Neuronal stem cell (in vitro differentiated cells): ENCODE measurements around the gene P2RX3.

ENCODE experiments used
- DNase-seq: peaks from one replicate; pipeline ENCODE4 v3.0.0-alpha.2; 2013; ENCODE audit warnings: low spot score
- H2AFZ ChIP-seq: one replicate; pipeline ENCODE4 v1.6.1; 2013; ENCODE audit warnings: mild to moderate bottlenecking, low read length, inconsistent platforms
- H2AK5ac ChIP-seq: 2 replicates; pipeline ENCODE4 v1.6.1; 2013; ENCODE audit warnings: low read depth, mild to moderate bottlenecking, inconsistent platforms, low read length, moderate library complexity, mixed read lengths
- H2BK120ac ChIP-seq: 2 replicates; pipeline ENCODE4 v1.6.1; 2013; ENCODE audit warnings: low read depth, mild to moderate bottlenecking, inconsistent platforms, low read length, moderate library complexity, mixed read lengths
- H2BK12ac ChIP-seq: one replicate; pipeline ENCODE4 v1.6.1; 2013; ENCODE audit warnings: low read length, inconsistent platforms
- H2BK15ac ChIP-seq: 2 replicates; pipeline ENCODE4 v1.6.1; 2013; ENCODE audit warnings: mild to moderate bottlenecking, low read length, inconsistent platforms, mixed read lengths
- H2BK5ac ChIP-seq: one replicate; pipeline ENCODE4 v1.6.1; 2013; ENCODE audit warnings: inconsistent platforms, mild to moderate bottlenecking, low read length, moderate library complexity
- H3K14ac ChIP-seq: one replicate; pipeline ENCODE4 v1.6.1; 2013; ENCODE audit warnings: low read length, inconsistent platforms
- H3K18ac ChIP-seq: 2 replicates; pipeline ENCODE4 v1.6.1; 2013; ENCODE audit warnings: low read length, inconsistent platforms
- H3K23ac ChIP-seq: 2 replicates; pipeline ENCODE4 v1.6.1; 2013; ENCODE audit warnings: low read depth, mild to moderate bottlenecking, mixed read lengths, low read length, inconsistent platforms; ENCODE audit not compliant: poor library complexity
- H3K27ac ChIP-seq: replicated peaks from 3 replicates; pipeline ENCODE4 v1.5.1; 2013; ENCODE audit warnings: low read length, inconsistent platforms
- H3K27me3 ChIP-seq, 3 experiments: 2 replicates each; pipeline ENCODE4 v1.6.1; 2013; ENCODE audit warnings: low read length in 3 of 3, mild to moderate bottlenecking in 2 of 3, inconsistent platforms in 1 of 3, low read depth in 1 of 3, mixed read lengths in 1 of 3, moderate library complexity in 1 of 3; ENCODE audit not compliant: control insufficient read depth in 3 of 3, insufficient read depth in 3 of 3
- H3K36me3 ChIP-seq, 2 donors: replicated peaks in 1 of 2; 2 replicates each; pipeline ENCODE4 v1.6.1; 2013; ENCODE audit warnings: low read length in 2 of 2; ENCODE audit not compliant: control insufficient read depth in 2 of 2, insufficient read depth in 2 of 2
- H3K4ac ChIP-seq: 2 replicates; pipeline ENCODE4 v1.6.1; 2013; ENCODE audit warnings: inconsistent platforms, mild to moderate bottlenecking, low read length, moderate library complexity
- H3K4me1 ChIP-seq, 2 donors: 1 replicate in 1 of 2; 2 replicates in 1 of 2; pipeline ENCODE4 v1.6.1; 2013; ENCODE audit warnings: low read length in 2 of 2, low read depth in 1 of 2; ENCODE audit not compliant: control insufficient read depth in 2 of 2, insufficient read depth in 1 of 2
- H3K4me2 ChIP-seq: one replicate; pipeline ENCODE4 v1.6.1; 2013; ENCODE audit warnings: mild to moderate bottlenecking, low read length, inconsistent platforms; ENCODE audit not compliant: insufficient read depth, poor library complexity, severe bottlenecking
- H3K4me3 ChIP-seq, 2 donors: 2 replicates each; pipeline ENCODE4 v1.5.1; 2013; ENCODE audit warnings: low read length in 2 of 2, mild to moderate bottlenecking in 2 of 2, inconsistent platforms in 1 of 2, moderate library complexity in 1 of 2
- H3K79me1 ChIP-seq: one replicate; pipeline ENCODE4 v1.6.1; 2013; ENCODE audit warnings: low read depth, mild to moderate bottlenecking, inconsistent platforms, low read length, moderate library complexity
- H3K9ac ChIP-seq: one replicate; pipeline ENCODE4 v1.6.1; 2013; ENCODE audit warnings: mild to moderate bottlenecking, low read depth, low read length, inconsistent platforms; ENCODE audit not compliant: poor library complexity
- H3K9me3 ChIP-seq, 2 donors: replicated peaks in 1 of 2; 2 replicates each; pipeline versions ENCODE3 to v1.6.1; 2013; ENCODE audit warnings: low read length in 2 of 2, mild to moderate bottlenecking in 2 of 2, inconsistent platforms in 1 of 2, low read depth in 1 of 2, mixed read lengths in 1 of 2, moderate library complexity in 1 of 2; ENCODE audit not compliant: control insufficient read depth in 2 of 2, insufficient read depth in 1 of 2
- H4K8ac ChIP-seq: one replicate; pipeline ENCODE4 v1.6.1; 2013; ENCODE audit warnings: low read depth, mild to moderate bottlenecking, inconsistent platforms, low read length, moderate library complexity
- H4K91ac ChIP-seq: one replicate; pipeline ENCODE4 v1.6.1; 2013; ENCODE audit warnings: low read length, low read depth, mild to moderate bottlenecking, inconsistent platforms; ENCODE audit not compliant: poor library complexity
- WGBS, 2 donors: extraction: QIAGEN DNeasy Blood & Tissue Kit; methylation state at CpG; one replicate each; pipeline ENCODE4 v1.1.7; 2013; ENCODE audit warnings: missing lambda C conversion rate in 2 of 2, mixed read lengths in 1 of 2; ENCODE audit not compliant: insufficient read length in 2 of 2, insufficient replicate concordance in 1 of 2; ENCODE audit errors: extremely low coverage in 2 of 2; 5-methylcytosine and 5-hydroxymethylcytosine counted together

The P2RX3 gene

GRCh38 chr11:57357856-57358255 lies 19.7 kb downstream of the P2RX3 start:
- Histone ChIP-seq H2AK5ac (no peak overlapping the region), H3K4me1 (peaks cover 8 to 11% of the 10 kb centered on the region in 2 donors), H2BK15ac (no peak overlapping the region), H2BK120ac (no peak overlapping the region), H3K23ac (no peak overlapping the region), H2BK12ac (no peak overlapping the region), H3K4me3 (no peak overlapping the region), H4K91ac (no peak overlapping the region), H3K27ac (no peak overlapping the region), H3K36me3 (no peaks in the 10 kb centered on the region), H3K18ac (no peak overlapping the region), H3K4ac (no peak overlapping the region), H3K4me2 (no peak overlapping the region), H2AFZ (no peak overlapping the region), H2BK5ac (no peak overlapping the region), H3K14ac (no peak overlapping the region), H3K79me1 (no peaks in the 10 kb centered on the region), H4K8ac (no peak overlapping the region), H3K27me3 (peaks cover 0 to 26% (median 0%) of the 10 kb centered on the region in 3 experiments), H3K9ac (no peak overlapping the region), H3K9me3 (no peaks in the 10 kb centered on the region)
- WGBS, 2 donors, result no CpG with 5 or more reads among the region's 6 CpGs
- DNase-seq, result no peak

GRCh38 chr11:57358543-57358961 lies 20.4 kb downstream of the P2RX3 start:
- Histone ChIP-seq H3K4me2 (no peak overlapping the region), H3K23ac (no peak overlapping the region), H3K27me3 (peaks cover 0 to 26% (median 0%) of the 10 kb centered on the region in 3 experiments), H2BK12ac (no peak overlapping the region), H2AFZ (peak overlapping the region; percentile 45), H4K8ac (no peak overlapping the region), H2AK5ac (no peak overlapping the region), H3K4me3 (no peak overlapping the region), H3K4ac (no peak overlapping the region), H2BK5ac (no peak overlapping the region), H2BK120ac (no peak overlapping the region), H3K18ac (no peak overlapping the region), H3K4me1 (peaks cover 3 to 6% of the 10 kb centered on the region in 2 donors), H4K91ac (no peak overlapping the region), H3K79me1 (no peaks in the 10 kb centered on the region), H3K14ac (no peak overlapping the region), H3K9ac (no peak overlapping the region), H3K9me3 (no peaks in the 10 kb centered on the region), H2BK15ac (peak overlapping the region; percentile 35), H3K36me3 (no peaks in the 10 kb centered on the region), H3K27ac (no peak overlapping the region)
- no peak for DNase-seq
- WGBS, 2 donors, result no CpG with 5 or more reads among the region's 9 CpGs

- Histone ChIP-seq H2BK12ac (no peak overlapping the region), H2BK15ac (peak overlapping the region; percentile 35), H3K4me3 (no peak overlapping the region), H2AK5ac (no peak overlapping the region), H3K79me1 (no peaks in the 10 kb centered on the region), H4K8ac (no peak overlapping the region), H4K91ac (no peak overlapping the region), H3K4me1 (peaks cover under 1 to 4% of the 10 kb centered on the region in 2 donors), H3K14ac (peak overlapping the region; percentile 1), H3K23ac (peak overlapping the region; percentile 51), H2BK120ac (no peak overlapping the region), H3K18ac (no peak overlapping the region), H3K9ac (peak overlapping the region; percentile 68), H3K36me3 (no peaks in the 10 kb centered on the region), H3K27ac (no peak overlapping the region), H3K4ac (no peak overlapping the region), H3K9me3 (no peaks in the 10 kb centered on the region), H2AFZ (peak overlapping the region; percentile 45), H3K27me3 (peaks cover 0 to 27% (median 0%) of the 10 kb centered on the region in 3 experiments), H3K4me2 (no peak overlapping the region), H2BK5ac (no peak overlapping the region)
- WGBS, 2 donors, result no CpG with 5 or more reads among the region's 9 CpGs
- no peak for DNase-seq
These were observed 20.8 kb downstream of the P2RX3 start for GRCh38 chr11:57358991-57359390.

GRCh38 chr11:57359396-57359795 lies 21.2 kb downstream of the P2RX3 start:
- H2AK5ac ChIP-seq, result no peak overlapping the region
- H2BK15ac ChIP-seq, result peak overlapping the region; percentile 35
- H3K18ac ChIP-seq, result peak overlapping the region; percentile 11
- no peak overlapping the region for H3K9ac ChIP-seq
- WGBS, 2 donors, result no CpG with 5 or more reads among the region's 5 CpGs
- DNase-seq, result no peak
- H3K9me3 ChIP-seq, result no peaks in the 10 kb centered on the region
- no peak overlapping the region for H2AFZ ChIP-seq
- no peak overlapping the region for H3K4me3 ChIP-seq
- no peak overlapping the region for H4K8ac ChIP-seq
- H3K4me2 ChIP-seq, result no peak overlapping the region
- no peak overlapping the region for H4K91ac ChIP-seq
- peaks cover 0 to 2% of the 10 kb centered on the region in 2 donors for H3K4me1 ChIP-seq
- no peaks in the 10 kb centered on the region for H3K36me3 ChIP-seq
- H3K23ac ChIP-seq, result peak overlapping the region; percentile 51
- H3K27me3 ChIP-seq, result peaks cover 0 to 28% (median 0%) of the 10 kb centered on the region in 3 experiments
- peak overlapping the region; percentile 1 for H3K14ac ChIP-seq
- no peak overlapping the region for H2BK5ac ChIP-seq
- no peak overlapping the region for H2BK120ac ChIP-seq
- no peak overlapping the region for H3K4ac ChIP-seq
- no peak overlapping the region for H2BK12ac ChIP-seq
- H3K27ac ChIP-seq, result no peak overlapping the region
- no peaks in the 10 kb centered on the region for H3K79me1 ChIP-seq
